NCI-H2107 treated with DMSO at 0.1 percent for 48 hours (cell line): ENCODE measurements around the gene PIGH.

Experiments used
- DNase-seq: peaks from one replicate; lab custom pipeline; 2025; ENCODE audit not compliant: unreplicated experiment; lab: John Stamatoyannopoulos, UW

The PIGH gene

DNA sequence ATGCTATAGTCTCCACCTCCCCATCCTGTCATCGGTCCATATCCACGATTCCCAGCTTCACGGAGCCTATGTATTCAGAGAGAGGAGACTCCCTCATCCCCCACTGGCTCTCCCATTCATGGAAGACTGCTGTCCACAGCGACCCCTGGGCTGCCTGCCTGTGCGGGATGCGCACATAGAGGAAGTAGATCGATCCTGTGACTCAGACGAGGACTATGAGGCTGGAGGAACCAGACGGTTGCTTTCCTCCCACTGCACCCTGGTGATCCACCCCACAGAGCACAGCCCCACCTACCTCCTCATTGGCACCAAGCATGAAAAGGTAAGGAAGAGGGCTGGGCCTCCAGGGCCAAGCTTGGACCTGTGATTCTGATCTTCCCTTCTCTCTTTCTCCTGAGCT lies 24.4 kb downstream of the PIGH start:
- no peak for DNase-seq

DNA sequence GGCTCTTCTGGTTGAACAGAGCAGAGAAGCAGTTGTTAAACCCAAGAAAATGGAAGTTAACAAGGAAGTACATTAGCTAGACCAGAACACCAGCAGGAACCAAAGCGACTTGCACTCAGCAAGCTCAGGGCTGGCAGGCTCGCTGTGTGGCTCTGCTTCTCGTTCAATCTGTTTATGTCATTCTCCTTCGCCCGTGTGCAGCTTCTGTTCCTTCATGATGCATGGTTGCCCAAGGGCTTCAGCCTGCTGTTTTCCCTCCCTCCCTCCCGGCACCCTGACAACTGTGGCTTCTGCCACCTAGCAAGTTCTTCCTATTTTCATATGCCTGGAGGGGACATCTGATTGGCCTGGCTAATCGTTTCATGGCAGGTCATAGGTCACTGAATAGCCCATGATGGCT lies 25.3 kb downstream of the PIGH start:
- DNase-seq: no peak

DNA sequence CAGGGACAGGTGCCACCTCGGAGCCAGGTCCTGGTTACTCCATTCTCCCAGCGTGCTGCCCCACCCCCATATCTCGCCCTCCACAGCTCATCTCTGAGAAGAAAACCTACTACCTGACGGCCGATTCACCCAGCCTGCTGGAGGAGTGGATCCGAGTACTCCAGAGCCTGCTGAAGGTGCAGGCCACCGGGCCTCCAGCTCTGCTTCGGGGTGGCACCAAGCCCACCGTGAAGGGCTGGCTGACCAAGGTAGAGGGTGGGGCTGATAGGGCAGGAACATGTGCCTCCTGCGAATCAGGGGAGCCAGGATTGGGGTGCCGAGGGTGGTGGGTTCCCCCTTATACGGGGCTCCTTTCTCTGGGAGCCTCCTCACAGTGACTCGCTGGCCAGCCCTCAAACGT lies 25.9 kb downstream of the PIGH start:
- no peak for DNase-seq

DNA sequence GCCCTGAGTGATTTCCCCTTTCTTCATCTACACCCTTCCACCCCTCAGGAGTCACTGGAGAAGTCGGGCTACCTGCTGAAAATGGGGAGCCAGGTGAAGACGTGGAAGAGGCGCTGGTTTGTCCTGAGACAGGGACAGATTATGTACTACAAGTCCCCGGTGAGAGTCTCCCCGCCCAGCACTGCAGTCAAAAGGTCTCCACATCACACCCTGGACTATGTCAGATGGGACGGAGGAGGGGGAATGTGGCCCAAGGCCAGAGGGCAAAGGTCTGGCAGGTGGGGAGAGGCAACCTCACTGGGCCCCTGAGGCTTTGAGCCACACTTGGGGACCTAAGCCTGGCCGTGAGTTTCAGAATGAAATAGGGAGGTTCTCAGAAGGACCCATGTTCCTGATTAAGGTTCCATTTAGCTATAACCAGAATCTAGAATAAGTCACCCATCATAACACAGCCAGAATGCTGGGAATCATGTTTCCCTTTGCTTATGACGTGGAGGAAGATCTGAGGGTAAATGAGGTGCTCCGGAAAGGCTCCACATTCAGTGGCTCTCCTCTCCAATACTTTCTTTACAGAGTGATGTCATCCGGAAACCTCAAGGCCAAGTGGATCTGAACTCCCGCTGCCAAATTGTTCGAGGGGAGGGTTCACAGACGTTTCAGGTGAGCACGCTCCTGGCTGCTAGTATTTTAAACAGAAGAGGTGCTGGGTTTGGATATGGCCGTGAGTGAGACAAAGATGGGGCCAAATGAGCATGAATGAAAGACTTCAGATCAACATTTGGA lies 26.6 kb downstream of the PIGH start:
- peak; percentile 68 for DNase-seq

DNA sequence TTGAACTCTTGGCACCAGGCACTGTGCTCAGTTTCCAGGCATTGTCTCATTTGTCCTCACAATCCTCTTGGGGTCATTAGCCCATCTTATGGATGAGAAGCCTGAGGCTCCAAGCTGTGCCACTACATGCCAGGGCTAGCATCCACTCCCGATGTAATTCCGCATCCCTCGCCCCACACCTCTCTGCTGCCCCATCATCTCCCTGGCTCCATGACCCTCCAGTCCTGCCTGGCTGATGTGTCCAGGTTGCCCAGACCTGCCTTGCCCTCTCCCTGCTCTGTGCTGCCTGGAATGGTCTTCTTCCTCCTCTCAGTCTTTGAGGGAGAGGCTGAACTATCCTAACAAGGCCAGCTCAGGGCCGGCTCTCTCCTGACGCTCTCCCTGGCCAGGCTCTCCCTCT lies 27.5 kb downstream of the PIGH start:
- DNase-seq: no peak

DNA sequence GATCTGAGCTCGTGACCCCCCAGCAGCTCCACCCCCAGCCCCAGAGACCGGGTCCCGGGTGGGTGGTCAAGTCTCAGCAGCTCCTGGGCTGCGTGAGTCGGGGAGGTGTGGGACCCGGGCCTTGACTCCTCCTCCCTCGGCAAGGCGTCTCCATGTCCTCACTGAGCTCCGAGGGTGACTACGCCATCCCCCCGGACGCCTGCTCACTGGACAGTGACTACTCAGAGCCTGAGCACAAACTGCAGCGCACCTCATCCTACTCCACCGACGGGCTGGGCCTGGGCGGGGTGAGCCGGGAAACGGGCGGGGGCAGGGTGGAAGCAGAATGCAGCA lies 28.1 kb downstream of the PIGH start:
- DNase-seq: no peak

DNA sequence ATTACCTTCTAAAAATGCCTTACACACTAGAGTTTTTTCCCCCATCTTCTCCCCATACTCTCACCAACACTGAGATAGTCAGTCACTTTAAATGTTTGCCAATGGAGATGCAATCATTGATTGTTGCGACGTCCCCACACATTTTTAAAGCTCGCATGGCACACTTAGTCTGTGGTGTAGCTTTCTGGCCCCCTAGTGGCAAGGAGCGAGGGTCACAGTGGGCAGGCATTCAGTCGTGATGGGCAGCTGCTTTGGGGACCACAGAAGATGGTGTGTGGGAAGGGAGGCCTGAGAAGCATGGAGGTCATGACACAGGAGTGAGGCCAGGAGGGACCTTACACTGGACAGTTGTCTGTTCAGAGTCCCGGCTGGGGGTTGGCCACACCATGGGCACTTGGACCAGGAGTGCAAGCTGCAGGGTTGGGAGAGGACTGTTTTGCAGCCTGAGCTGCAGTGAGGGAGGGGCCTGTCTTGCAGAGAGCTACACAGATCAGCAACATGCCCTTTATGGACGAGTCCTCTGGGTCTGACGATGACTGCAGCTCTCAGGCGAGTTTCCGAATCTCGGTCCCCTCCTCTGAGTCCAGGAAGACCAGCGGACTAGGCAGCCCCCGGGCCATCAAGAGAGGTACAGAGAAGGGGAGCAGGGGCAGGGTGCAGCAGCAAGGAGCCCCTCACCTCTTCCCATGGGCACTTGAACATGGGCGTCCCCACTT lies 28.6 kb downstream of the PIGH start:
- peak; percentile 39 for DNase-seq

DNA sequence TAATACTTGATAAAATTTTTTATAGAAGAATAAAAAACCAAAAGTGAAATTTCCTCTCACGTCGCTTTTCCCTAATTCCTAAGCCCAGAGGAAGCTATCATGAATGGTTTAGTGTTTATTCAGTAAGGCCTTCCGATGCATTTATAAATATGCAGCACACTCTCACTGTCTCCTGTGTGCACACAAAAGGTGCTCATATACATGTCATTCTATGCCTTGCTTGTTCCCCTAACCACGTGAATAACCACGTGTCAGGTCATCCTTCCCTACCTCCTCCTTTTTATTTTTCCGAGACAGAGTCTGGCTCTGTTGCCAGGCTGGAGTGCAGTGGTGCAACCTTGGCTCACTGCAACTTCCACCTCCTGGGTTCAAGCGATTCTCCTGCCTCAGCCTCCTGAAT lies 29.6 kb downstream of the PIGH start:
- peak; percentile 18 for DNase-seq

DNA sequence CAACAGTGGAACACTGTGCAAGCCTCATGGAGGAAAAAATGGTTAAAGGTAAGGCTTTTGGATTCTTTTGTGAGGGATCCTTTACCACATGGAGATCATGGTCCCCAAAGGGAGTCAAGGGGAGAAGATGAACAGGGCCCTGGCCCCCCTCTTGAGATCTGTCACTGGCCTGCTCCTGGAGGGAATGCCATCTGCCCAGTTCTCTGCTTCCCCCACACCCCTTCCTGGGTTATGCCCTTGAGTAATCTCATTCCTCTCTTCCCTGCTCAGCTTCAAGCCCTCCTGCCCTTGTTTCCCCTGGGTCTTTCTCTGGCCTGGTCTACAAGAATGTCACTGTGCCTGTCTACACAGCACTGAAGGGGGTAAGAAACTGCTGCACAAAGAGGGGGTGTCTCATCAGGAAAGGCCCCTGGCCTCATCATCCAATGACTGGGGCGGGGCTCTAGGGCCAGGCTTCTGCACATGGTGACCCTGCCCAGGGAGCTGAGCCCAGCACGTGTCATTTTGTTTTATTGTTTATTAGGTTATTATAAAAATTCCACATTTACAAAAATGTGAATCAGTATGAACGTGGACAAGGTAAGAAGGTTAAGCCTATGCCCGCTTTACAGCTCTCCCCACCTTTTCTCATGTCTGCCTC lies 30.3 kb downstream of the PIGH start:
- DNase-seq: no peak

DNA sequence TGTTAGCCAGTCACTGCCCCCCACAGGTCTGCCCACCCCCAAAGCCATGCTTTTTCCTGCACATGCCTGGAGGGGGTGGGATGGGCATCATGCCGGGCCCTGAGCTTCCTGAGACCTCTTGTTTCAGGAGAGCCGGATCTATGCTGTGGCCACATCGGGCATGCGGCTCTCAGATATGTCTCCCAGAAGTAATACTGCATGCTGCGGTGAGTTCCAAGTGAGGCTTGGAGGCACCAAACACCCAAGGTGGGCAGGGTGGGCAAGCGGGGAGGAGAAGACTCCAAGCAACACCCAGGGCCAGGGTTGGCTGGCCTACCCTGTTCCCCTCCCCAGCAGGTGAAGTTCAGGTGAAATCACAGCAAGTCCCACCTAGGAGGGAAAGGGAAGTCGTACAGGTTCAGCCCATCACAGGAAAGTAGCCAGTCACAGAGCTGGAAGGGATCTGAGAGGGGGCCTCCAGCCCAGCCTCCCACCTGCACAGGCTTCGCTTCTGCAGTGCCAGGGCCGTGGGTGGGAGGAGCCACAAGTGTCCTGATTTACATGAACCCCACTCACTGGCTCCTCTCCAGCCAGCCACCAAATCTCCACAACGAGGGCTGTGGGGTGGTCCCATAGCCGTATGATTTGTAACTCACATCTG lies 30.9 kb downstream of the PIGH start:
- no peak for DNase-seq

DNA sequence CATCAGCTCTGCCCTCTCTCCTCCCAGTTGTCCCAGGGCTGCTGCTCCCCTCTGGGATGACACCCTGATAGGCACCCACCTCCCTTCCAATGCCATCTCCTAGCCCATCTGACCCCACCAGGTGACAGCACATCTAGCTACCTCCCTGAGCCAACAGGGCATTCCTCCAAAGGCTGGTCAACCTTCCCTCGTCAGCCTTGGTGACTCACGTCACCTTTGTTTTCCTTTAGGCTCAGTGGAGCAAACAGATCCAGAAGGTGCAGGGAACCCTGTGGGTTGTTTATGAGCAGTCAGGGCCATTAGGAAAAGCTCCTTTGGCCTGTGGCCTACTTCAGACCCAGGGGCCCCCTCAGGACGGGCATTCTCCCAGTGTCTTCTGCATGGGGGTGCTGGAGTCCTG lies 32.4 kb downstream of the PIGH start:
- no peak for DNase-seq

DNA sequence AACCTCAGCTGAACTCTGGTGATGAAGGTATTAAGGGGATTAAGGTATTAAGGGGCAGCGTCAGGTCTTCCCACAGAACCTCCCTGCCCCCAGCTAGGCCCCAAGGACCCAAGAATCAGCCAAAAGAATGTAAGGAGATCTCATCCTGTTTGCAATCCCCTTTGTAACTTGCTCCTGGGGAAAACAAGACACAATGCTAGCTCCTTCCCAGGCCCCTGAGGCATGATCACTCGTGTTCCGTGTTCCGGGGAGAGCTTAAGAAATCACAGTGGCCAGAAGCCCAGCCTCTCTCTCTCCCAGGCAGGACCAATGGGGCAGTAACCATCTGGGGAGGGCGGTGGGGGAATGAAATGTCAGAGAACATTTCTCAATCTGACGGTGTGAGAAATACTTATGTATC lies 33.2 kb downstream of the PIGH start:
- DNase-seq: no peak

DNA sequence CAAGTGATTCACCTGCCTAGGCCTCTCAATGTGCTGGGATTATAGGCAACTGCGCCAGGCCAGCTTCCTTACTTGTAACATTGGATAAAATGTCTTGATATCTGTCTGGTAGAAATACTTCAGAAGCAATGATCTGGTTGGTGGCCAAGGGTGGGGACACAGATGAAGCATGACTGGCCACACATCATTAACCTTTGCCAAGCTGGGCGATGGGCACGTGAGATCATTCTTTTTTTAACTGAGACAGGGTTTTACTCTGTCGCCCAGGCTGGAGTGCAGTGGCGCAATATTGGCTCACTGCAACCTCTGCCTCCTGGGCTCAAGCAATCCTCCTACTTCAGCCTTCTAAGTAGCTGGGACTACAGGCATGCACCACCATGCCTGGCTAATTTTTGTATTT lies 35.8 kb downstream of the PIGH start:
- no peak for DNase-seq

DNA sequence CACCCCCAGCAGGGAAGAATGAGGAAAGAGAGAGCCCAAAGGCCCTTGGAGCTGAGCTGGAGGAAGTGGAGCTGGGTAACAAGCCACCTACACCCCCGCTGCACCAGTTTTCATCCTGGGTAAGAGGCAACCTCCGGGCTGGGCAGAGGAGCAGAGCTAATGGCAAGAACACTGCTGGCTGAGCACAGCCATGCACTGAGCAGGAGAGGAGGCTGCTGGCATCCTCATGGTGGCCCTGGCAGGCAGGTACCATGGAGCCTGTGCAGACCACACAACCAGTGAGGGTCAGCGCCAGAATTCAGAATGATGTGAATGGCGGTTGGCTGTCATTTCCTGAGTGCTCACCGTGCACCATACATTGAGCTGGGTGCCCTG lies 37.3 kb downstream of the PIGH start:
- no peak for DNase-seq

DNA sequence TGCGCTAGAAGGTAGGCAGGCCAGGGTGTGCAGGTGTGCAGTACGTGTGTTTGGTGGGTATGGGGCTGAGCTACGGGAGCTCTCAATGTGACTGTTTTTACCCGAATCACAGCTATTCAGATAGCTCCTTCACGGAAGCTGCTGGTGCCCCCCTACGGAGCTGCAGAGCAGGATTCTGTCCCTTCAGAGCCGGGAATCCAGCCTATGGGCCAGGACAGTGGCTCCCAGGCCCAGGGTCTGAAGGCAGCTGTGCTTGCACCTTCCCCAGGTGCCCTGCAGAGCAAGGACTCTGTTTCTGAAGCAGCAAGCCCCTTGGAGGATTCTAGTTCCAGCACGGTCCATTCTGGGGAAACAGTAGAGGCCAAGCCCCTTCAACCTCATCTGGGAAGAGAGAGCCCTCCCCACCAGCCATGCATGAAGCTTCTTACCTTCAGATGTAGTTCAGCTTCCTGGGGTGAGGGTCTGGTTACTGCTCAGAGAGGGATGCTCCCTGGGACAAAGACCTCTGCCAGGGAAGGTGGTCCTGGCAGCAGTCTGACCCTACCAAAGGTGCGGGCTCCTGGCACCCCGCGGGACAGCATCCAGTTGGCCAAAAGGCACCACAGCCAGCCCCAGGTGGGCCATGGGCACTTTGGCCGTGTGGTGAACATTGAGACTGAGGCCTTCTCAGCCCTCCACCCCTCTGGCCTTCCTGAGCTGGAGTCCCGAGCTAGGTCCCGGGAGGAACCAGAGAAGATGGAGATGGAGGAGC lies 37.9 kb downstream of the PIGH start:
- DNase-seq: no peak

DNA sequence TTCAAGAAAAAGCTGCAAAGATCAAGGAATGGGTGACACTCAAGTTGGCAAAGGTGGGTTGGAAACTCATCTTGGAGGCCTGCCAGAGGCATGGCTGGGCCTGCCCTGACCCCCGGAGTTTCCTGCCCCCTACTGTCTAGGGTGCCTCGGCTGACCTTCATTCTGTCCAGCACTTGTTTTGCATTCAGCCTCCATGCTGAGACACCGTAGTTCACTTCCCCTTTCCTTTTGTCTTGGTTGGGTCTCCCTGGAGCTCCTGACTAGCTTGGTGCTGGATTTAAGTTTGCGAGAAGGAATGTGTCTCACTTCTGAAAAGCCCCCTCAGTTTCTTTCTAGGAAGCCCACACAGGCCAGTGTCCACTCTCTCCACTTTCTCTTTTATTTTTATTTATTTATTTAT lies 40.4 kb downstream of the PIGH start:
- no peak for DNase-seq

DNA sequence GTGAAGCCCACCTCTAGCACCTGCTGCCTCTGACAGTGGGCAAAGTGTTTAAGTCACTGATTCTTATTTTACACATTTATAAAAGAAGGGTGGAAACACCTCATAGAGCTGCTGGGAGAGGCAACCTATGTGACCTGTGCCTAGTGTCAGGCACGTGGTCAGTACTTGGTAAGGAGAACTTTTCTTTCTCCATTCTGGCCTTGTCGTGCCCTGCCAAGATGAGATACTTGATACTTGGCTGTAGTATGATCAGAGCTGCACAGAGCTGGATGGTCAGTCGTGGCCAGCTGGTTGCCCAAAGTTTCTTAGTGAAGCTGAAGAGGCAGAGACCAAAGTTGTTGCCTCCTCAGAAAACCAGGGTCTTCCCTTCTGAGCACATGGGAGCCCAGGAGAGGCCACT lies 42.4 kb downstream of the PIGH start:
- no peak for DNase-seq

DNA sequence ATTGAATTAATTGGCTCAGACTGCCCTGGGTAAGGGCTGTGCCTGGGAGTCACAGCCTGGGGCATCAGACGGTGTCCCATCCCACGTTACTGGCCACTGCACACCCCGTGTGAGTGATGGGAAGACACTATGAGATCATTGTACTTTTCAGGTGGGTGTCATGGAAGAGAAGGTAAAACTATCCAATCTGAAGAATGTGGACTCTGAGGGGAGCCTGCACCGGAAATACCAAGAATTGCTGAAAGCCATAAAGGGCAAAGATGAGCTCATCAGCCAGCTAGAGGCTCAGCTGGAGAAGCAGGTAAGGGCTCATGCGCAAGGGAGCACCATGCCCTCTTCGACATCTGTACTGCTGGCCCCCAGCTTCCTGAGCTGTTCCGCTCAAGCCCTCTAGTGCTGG lies 43.0 kb downstream of the PIGH start:
- DNase-seq: no peak

DNA sequence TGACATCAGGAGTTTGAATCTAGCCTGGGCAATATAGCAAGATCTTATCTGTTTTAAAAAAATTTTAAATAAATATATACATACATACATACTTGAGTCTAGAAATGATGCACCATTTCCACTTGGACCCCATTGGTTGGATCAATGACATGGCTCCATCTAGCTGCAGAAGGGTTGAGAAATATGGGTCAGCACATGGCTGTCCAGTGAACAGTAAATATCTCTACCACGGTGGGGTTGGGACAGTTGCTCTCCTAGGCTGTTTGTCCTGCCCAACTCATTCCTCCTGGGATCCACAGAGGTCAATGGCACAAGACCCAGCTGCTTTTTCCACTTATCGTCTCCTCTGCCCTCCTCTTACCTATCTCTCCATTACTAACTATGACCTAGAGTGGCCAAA lies 43.4 kb downstream of the PIGH start:
- no peak for DNase-seq

DNA sequence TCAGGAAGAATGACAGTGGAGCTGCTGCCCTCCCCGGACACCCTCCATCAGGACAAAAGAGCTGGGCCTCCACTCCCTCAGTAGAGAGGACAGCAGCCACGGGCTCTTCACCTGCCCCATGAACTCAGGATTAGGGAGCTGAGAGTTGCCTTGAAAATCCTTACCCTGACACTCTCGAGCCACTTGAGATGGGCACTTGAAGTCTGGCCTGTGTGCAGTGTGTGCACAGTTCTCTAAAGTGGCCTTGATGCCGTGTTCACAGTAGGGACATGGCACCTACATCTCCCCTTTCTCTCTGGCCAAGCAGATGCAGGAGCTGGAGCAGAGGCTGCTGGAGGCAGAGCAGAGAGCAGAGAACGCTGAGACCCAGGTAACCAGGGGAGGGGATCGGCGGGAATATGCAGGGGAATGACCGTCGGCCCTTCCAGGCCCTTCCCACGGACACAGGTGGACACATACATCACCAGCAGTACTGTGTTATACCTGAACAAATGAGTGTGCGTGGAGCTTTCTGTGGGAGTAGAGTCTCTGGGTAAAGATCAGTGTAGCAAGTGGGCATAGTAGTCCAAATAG lies 44.5 kb downstream of the PIGH start:
- no peak for DNase-seq

DNA sequence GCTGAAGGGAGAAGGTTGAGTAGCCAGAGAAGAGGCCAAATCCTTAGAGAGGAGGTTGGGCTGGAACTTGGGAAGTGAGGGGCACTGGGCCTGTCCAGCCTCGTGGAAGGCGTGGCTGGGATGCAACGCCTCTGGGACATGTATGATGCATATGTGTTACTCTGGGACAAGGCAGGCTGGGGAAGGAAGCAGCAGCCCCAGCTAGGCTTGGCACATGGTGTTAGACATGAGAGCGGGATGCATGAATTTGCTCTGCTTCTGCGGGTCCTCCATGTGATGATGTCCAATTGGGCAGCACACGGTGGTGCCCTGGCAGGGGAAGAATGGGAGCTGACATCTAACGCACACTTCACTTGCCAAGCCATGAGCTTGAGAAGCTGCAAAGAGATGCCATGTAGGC lies 45.7 kb downstream of the PIGH start:
- DNase-seq: no peak
